OCI-LY1 (cell line): ENCODE results near the gene PVRIG.

Experiments
- H2AFZ ChIP-seq: fragments of 200-600 bp; sonication (generic), shearing (Covaris generic); 2 replicates; pipeline ENCODE4 v1.6.0; 2014; ENCODE audit warnings: antibody characterized with exemption, mild to moderate bottlenecking, low read length
- H3F3A ChIP-seq: fragments of 200-600 bp; sonication (generic), shearing (Covaris generic); 2 replicates; pipeline ENCODE4 v1.6.0; 2014; ENCODE audit warnings: mild to moderate bottlenecking, antibody characterized with exemption, low read length, moderate library complexity; ENCODE audit not compliant: insufficient read depth
- H3K27ac ChIP-seq: fragments of 200-600 bp; sonication (generic); 2 replicates; pipeline ENCODE4 v1.5.1; 2014; ENCODE audit warnings: low read length, mixed run types, mild to moderate bottlenecking, low read depth; ENCODE audit not compliant: poor library complexity, severe bottlenecking
- H3K27me3 ChIP-seq: fragments of 200-600 bp; sonication (generic); 2 replicates; pipeline ENCODE4 v1.6.0; 2014; ENCODE audit warnings: antibody characterized with exemption, mild to moderate bottlenecking, low read length, moderate library complexity; ENCODE audit not compliant: insufficient read depth
- H3K36me3 ChIP-seq: fragments of 200-600 bp; sonication (generic); 2 replicates; pipeline ENCODE4 v1.6.1; 2014; ENCODE audit warnings: mild to moderate bottlenecking, antibody characterized with exemption, low read length, moderate library complexity, mixed read lengths; ENCODE audit not compliant: insufficient read depth
- H3K4me1 ChIP-seq: fragments of 200-600 bp; sonication (generic); 2 replicates; pipeline ENCODE4 v1.5.1; 2014; ENCODE audit warnings: mild to moderate bottlenecking, low read length, moderate library complexity; ENCODE audit not compliant: insufficient read depth, severe bottlenecking
- H3K4me2 ChIP-seq: fragments of 200-600 bp; sonication (generic), shearing (Covaris generic); 2 replicates; pipeline ENCODE4 v1.6.1; 2014; ENCODE audit warnings: low read length
- H3K4me3 ChIP-seq: fragments of 200-600 bp; sonication (generic); 2 replicates; pipeline ENCODE4 v1.5.1; 2014; ENCODE audit warnings: low read length, low read depth, mild to moderate bottlenecking, mixed read lengths; ENCODE audit not compliant: poor library complexity, severe bottlenecking
- H3K79me2 ChIP-seq: fragments of 200-600 bp; shearing (Covaris generic); 2 replicates; pipeline ENCODE4 v1.6.1; 2016; ENCODE audit warnings: mixed run types, low read length, mixed read lengths; ENCODE audit not compliant: insufficient read depth
- H3K9ac ChIP-seq: fragments of 200-600 bp; sonication (generic), shearing (Covaris generic); 2 replicates; pipeline ENCODE4 v1.6.1; 2014; ENCODE audit warnings: mild to moderate bottlenecking, low read length, mixed read lengths
- H3K9me2 ChIP-seq: fragments of 200-600 bp; sonication (generic), shearing (Covaris generic); 2 replicates; pipeline ENCODE4 v1.6.1; 2014; ENCODE audit warnings: low read depth, mild to moderate bottlenecking, low read length, mixed read lengths
- H3K9me3 ChIP-seq: fragments of 200-600 bp; shearing (Covaris generic); 2 replicates; pipeline ENCODE4 v1.6.1; 2014; ENCODE audit warnings: low read length, mixed read lengths
- H4K20me1 ChIP-seq: fragments of 200-600 bp; sonication (generic), shearing (Covaris generic); 2 replicates; pipeline ENCODE4 v1.6.0; 2016; ENCODE audit warnings: mild to moderate bottlenecking, low read length; ENCODE audit not compliant: insufficient read depth
- EZH2 ChIP-seq: fragments of 200-600 bp; sonication (generic), shearing (Covaris generic); IDR thresholded peaks from 2 replicates; pipeline ENCODE4 v1.8.0; 2017; ENCODE audit warnings: borderline replicate concordance, mixed run types, mild to moderate bottlenecking, antibody characterized with exemption, low read length, moderate library complexity, mixed read lengths
- TF ChIP-seq, protein P1 (sequence below): fragments of 200-600 bp; sonication (generic), shearing (Covaris generic); IDR thresholded peaks from 2 replicates; pipeline ENCODE4 v1.5.1; 2017; ENCODE audit warnings: mild to moderate bottlenecking, antibody characterized with exemption, low read length, moderate library complexity, mixed read lengths

Gene PVRIG

DNA sequence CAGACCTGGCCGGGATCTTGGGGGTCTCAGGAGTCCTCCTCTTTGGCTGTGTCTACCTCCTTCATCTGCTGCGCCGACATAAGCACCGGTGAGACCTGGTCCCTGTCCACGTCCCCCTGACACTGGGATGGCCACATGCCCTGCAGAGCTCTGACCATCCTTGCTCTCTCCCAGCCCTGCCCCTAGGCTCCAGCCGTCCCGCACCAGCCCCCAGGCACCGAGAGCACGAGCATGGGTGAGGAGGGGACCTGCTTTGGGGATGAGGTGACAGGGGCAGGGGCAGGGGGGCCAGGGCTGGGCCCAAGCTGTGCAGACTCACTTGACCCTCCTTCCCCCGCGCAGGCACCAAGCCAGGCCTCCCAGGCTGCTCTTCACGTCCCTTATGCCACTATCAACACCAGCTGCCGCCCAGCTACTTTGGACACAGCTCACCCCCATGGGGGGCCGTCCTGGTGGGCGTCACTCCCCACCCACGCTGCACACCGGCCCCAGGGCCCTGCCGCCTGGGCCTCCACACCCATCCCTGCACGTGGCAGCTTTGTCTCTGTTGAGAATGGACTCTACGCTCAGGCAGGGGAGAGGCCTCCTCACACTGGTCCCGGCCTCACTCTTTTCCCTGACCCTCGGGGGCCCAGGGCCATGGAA lies 959 bp downstream of the PVRIG start:
- peak overlapping the region; percentile 79 for H3K9ac ChIP-seq
- no peak for TF ChIP-seq EZH2
- TF ChIP-seq, protein P1, sequence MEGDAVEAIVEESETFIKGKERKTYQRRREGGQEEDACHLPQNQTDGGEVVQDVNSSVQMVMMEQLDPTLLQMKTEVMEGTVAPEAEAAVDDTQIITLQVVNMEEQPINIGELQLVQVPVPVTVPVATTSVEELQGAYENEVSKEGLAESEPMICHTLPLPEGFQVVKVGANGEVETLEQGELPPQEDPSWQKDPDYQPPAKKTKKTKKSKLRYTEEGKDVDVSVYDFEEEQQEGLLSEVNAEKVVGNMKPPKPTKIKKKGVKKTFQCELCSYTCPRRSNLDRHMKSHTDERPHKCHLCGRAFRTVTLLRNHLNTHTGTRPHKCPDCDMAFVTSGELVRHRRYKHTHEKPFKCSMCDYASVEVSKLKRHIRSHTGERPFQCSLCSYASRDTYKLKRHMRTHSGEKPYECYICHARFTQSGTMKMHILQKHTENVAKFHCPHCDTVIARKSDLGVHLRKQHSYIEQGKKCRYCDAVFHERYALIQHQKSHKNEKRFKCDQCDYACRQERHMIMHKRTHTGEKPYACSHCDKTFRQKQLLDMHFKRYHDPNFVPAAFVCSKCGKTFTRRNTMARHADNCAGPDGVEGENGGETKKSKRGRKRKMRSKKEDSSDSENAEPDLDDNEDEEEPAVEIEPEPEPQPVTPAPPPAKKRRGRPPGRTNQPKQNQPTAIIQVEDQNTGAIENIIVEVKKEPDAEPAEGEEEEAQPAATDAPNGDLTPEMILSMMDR: no peak
- H3F3A ChIP-seq: 0 out of 2 replicates have a peak, but pooled peaks cover 2% of the 10 kb centered on the region
- H2AFZ ChIP-seq: no peak overlapping the region
- H3K4me3 ChIP-seq: peak overlapping the region; percentile 75
- H3K36me3 ChIP-seq: peaks cover 32% of the 10 kb centered on the region; the same call in 1 of the 2 replicates
- H3K27ac ChIP-seq: peak overlapping the region; percentile 97
- H4K20me1 ChIP-seq: no peaks in the 10 kb centered on the region
- H3K4me2 ChIP-seq: peak overlapping the region; percentile 83
- H3K27me3 ChIP-seq: no peaks in the 10 kb centered on the region
- no peaks in the 10 kb centered on the region for H3K9me2 ChIP-seq
- H3K9me3 ChIP-seq: no peaks in the 10 kb centered on the region
- peaks cover 76% of the 10 kb centered on the region for H3K4me1 ChIP-seq
- H3K79me2 ChIP-seq: no peaks in the 10 kb centered on the region

DNA sequence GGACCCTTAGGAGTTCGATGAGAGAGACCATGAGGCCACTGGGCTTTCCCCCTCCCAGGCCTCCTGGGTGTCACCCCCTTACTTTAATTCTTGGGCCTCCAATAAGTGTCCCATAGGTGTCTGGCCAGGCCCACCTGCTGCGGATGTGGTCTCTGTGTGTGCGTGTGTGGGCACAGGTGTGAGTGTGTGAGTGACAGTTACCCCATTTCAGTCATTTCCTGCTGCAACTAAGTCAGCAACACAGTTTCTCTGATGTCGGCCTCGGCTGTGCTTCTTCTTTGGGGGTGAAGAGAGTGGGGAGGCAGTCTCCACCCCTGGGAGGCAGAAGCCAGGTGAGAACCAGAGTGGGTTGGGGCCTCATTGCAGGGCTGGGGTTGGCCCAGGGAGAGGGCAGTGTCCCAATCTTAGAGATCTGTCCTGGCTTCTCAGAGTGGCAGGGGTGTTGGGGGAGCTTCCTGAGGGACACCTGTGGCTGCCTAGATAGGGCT lies 1.5 kb downstream of the PVRIG start:
- no peak overlapping the region for H2AFZ ChIP-seq
- H3K79me2 ChIP-seq: no peaks in the 10 kb centered on the region
- H4K20me1 ChIP-seq: no peaks in the 10 kb centered on the region
- H3K27ac ChIP-seq: peak overlapping the region; percentile 97
- H3K9me3 ChIP-seq: no peaks in the 10 kb centered on the region
- peak overlapping the region; percentile 75 for H3K4me3 ChIP-seq
- TF ChIP-seq, protein P1: no peak
- no peak for TF ChIP-seq EZH2
- peak overlapping the region; percentile 79 for H3K9ac ChIP-seq
- no peaks in the 10 kb centered on the region for H3K9me2 ChIP-seq
- H3F3A ChIP-seq: 0 out of 2 replicates have a peak, but pooled peaks cover 2% of the 10 kb centered on the region
- H3K27me3 ChIP-seq: no peaks in the 10 kb centered on the region
- peaks cover 72% of the 10 kb centered on the region for H3K4me1 ChIP-seq
- peaks cover 32% of the 10 kb centered on the region; the same call in 1 of the 2 replicates for H3K36me3 ChIP-seq
- H3K4me2 ChIP-seq: peak overlapping the region; percentile 83

DNA sequence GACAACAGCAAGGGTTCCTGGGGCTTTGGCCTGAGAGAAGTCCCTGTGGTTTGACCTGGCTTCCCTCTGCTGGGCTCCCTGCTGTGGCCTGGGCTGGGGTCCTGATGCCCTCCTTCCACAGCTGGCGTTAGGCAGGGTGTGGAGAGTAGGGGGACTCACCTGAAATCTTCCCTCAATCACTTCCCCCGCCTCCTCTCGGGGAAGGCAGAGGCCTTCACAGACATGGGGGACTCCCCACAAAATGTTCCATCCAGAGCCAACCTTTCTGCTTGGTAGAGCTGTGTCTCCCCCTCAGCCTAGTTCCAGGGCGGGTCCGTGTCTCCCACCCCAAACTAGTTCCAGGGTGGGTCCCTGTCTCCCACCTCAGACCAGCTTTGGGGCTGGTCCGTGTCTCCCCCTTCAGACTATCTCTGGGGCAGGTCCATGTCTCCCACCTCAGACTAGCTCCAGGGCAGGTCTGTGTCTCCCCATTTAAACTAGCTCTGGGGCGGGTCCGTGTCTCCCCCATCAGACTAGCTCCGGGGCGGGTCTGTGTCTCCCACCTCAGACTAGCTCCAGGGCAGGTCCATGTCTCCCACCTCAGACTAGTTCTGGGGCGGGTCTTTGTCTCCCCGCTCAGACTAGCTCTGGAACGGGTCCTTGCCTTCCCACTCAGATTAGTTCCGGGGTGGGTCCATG lies 2.2 kb downstream of the PVRIG start:
- H3K9ac ChIP-seq: peak overlapping the region; percentile 79
- no peaks in the 10 kb centered on the region for H3K9me3 ChIP-seq
- H3F3A ChIP-seq: 0 out of 2 replicates have a peak, but pooled peaks cover 2% of the 10 kb centered on the region
- H2AFZ ChIP-seq: no peak overlapping the region
- no peaks in the 10 kb centered on the region for H4K20me1 ChIP-seq
- no peak for TF ChIP-seq EZH2
- TF ChIP-seq, protein P1: no peak
- peak overlapping the region; percentile 75 for H3K4me3 ChIP-seq
- H3K27me3 ChIP-seq: no peaks in the 10 kb centered on the region
- H3K4me1 ChIP-seq: peaks cover 65% of the 10 kb centered on the region
- H3K79me2 ChIP-seq: no peaks in the 10 kb centered on the region
- H3K9me2 ChIP-seq: no peaks in the 10 kb centered on the region
- peaks cover 32% of the 10 kb centered on the region; the same call in 1 of the 2 replicates for H3K36me3 ChIP-seq
- H3K4me2 ChIP-seq: peak overlapping the region; percentile 83
- peak overlapping the region; percentile 97 for H3K27ac ChIP-seq
